22Rv1 (cell line): Measurements from ENCODE around the gene CACNA2D4.

Experiments
- ZFX ChIP-seq: fragments of 450-650 bp; IDR thresholded peaks from 2 replicates; pipeline ENCODE4 v1.6.1; 2017; ENCODE audit warnings: antibody characterized with exemption, borderline replicate concordance
- TF ChIP-seq, protein P1 (sequence below): fragments of 450-650 bp; IDR thresholded peaks from 2 replicates; pipeline ENCODE4 v1.5.1; 2017; ENCODE audit warnings: mild to moderate bottlenecking

DNA sequence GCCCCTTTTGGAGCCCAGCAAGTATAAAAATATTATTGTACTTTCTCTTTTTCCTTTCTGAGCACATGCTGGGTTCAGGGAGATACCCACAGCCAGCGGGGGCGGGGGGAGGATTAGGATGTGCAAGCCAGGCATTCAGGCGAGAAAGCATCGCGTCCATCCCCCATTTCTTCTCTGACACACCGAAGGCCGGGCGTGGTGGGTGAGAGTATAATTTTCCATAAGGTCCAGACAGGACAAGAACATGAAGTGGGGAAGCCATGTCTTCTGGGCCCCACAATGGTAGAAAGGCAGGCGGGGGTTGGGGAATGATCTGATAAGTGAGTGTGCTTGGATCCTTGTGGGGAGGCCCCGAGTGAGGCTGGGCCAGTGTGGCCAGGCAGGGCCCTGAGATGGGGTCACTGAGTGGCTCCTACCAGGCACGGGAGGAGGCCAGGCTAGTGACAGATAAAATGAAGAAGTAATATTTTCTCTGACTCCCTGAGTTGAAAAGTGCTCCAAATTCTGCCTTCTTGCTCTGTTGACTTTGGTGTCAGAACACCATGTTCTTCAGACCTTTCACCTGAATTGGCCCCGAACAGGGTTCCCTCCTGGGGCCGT, 108.8 kb downstream of the CACNA2D4 start:
- TF ChIP-seq, protein P1, sequence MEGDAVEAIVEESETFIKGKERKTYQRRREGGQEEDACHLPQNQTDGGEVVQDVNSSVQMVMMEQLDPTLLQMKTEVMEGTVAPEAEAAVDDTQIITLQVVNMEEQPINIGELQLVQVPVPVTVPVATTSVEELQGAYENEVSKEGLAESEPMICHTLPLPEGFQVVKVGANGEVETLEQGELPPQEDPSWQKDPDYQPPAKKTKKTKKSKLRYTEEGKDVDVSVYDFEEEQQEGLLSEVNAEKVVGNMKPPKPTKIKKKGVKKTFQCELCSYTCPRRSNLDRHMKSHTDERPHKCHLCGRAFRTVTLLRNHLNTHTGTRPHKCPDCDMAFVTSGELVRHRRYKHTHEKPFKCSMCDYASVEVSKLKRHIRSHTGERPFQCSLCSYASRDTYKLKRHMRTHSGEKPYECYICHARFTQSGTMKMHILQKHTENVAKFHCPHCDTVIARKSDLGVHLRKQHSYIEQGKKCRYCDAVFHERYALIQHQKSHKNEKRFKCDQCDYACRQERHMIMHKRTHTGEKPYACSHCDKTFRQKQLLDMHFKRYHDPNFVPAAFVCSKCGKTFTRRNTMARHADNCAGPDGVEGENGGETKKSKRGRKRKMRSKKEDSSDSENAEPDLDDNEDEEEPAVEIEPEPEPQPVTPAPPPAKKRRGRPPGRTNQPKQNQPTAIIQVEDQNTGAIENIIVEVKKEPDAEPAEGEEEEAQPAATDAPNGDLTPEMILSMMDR: no peak
- no peak for TF ChIP-seq ZFX
